Peyer's patch (tissue), 4 donors: ENCODE results near the gene PI4KA.

ENCODE experiments used
- CTCF ChIP-seq, 6 experiments: fragments of 450-650 bp in 4 of 6; fragments of 200-600 bp in 2 of 6; sonication (generic) in 1 of 6; IDR thresholded peaks; one replicate each; pipeline ENCODE4 v1.5.1; 2017 to 2019; ENCODE audit warnings: antibody characterized with exemption in 6 of 6, mild to moderate bottlenecking in 3 of 6, moderate library complexity in 1 of 6
- POLR2A ChIP-seq, 2 donors: fragments of 450-650 bp; IDR thresholded peaks; one replicate each; pipeline ENCODE4 v1.5.1; 2017; ENCODE audit warnings: antibody characterized with exemption in 2 of 2, mild to moderate bottlenecking in 2 of 2, moderate library complexity in 2 of 2

GRCh38 chr22:20783300-20783673, 75.3 kb downstream of the PI4KA start:
- TF ChIP-seq CTCF (IDR thresholded peaks at IDR 0.05) (no peak), POLR2A (IDR thresholded peaks at IDR 0.05) (no peak)
